HG03175 (cell line): ENCODE data around the gene HCN2.

ENCODE experiments used
- ATAC-seq: cut with Tn5 transposase; IDR thresholded peaks from one replicate; pipeline ENCODE4 v1.9.1; 2021; ENCODE audit warnings: mild to moderate bottlenecking, moderate library complexity; ENCODE audit not compliant: unreplicated experiment

The HCN2 gene

DNA sequence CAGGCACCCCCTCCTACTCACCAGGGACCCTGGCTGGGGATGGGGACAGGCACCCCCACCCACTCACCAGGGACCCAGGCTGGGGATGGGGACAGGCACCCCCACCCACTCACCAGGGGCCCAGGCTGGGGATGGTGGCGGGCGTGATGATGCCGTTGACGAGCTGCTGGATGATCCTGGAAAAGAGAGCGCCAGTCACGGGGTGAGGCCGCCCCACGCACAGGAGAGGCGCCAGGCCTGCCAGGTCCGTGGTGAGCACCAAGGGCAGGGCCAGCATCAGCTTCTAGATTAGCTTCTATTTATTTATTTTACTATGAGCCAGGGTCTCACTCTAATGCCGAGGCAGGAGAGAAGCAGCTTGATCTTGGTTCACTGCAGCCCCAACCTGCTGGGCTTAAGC lies 60.4 kb downstream of the HCN2 start:
- no peak for ATAC-seq

DNA sequence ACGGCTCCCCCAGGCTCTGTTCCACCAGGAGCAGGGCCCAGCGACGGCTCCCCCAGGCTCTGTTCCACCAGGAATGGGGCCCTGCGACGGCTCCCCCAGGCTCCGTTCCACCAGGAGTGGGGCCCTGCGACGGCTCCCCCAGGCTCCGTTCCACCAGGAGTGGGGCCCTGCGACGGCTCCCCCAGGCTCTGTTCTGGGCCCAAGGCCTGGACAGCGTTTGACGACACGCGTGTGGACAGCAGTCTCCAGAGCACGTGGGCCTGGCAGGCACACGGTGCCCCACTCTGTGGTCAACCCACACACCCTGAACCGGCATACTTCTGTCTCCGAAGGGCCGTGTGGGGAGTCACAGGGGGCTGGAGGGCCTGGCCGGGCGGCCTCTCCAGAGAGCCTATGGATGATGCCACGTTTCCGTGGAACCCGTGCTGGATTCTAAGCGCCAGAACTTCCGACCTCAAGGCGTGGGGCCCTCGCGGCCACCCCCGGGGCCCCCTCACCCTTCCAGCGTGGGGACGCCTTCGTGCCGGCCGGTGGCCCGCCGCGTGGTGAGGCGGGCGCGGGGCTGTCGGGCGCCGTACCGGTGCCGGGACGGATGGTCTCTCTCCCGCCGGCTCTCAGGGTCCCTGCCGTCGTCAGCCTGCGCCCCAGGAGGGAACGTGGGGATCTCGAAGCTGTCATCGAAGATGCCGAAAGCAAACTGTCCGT lies 61.6 kb downstream of the HCN2 start:
- ATAC-seq: no peak

DNA sequence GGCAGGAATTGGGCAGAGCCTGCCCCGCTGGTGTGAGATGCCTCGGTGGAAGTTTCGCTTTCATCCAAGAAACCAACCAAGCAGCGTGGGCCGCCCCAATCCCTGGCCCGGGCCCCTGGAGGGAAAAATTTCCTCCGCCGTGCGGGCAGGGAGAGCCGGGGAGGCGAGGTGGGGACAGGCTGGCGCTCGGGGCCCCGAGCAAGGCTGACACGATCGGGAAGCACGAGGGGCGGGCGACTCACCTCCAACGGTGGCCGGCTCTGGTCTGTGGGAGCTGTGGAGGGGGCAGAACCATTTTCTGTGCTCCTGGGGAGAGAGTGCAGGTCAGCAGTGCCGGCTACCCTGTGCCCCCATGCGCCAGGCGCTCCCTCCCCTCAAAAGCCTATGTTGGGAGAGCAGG lies 62.3 kb downstream of the HCN2 start:
- ATAC-seq: no peak

DNA sequence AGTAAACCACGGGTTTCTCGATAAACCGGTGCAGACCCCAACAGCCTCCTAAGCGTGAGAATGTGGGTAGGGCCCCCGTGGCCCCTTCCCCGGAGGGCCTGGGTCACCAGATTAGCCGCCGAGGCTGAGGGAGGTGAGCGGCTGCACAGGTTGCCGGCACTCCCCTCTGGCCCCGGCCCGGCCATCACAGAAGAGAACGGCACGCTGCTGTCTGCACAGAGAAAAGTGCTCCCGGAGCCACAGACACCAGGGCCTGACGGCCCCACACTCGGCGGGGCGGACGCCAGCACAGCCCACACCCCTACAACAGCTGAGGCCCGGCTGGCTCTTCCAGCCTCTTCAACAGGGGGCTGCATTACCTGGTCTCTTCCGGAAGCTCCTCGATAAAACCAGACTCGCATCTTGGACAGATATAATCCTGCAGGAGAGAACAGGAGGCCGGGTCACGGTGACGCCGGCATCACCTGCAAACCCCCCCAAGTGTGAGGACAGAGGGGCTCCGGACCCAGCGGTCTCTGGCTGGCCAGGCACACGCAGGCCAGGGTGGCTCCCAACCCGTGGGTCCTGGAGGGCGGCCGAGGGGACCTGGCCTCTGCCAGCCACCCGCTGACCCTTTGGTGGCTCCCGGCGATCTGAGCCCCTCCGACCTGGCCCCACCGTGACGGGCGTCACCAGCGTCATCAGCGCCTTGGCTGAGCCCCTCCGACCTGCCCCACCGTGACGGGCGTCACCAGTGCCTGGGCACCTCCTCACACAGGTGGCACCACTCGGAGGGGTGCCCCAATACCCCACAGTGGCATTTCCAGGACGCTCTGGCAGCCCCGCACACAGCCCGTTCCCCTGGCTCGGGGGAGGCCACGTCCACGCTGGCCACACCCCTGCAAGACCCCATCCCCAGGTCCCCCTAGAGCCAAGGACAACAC lies 63.0 kb downstream of the HCN2 start:
- no peak for ATAC-seq

- no peak for ATAC-seq
Measured at GRCh38 chr19:653425-653824, 63.7 kb downstream of the HCN2 start.

GRCh38 chr19:655691-656090 lies 66.0 kb downstream of the HCN2 start:
- no peak for ATAC-seq

DNA sequence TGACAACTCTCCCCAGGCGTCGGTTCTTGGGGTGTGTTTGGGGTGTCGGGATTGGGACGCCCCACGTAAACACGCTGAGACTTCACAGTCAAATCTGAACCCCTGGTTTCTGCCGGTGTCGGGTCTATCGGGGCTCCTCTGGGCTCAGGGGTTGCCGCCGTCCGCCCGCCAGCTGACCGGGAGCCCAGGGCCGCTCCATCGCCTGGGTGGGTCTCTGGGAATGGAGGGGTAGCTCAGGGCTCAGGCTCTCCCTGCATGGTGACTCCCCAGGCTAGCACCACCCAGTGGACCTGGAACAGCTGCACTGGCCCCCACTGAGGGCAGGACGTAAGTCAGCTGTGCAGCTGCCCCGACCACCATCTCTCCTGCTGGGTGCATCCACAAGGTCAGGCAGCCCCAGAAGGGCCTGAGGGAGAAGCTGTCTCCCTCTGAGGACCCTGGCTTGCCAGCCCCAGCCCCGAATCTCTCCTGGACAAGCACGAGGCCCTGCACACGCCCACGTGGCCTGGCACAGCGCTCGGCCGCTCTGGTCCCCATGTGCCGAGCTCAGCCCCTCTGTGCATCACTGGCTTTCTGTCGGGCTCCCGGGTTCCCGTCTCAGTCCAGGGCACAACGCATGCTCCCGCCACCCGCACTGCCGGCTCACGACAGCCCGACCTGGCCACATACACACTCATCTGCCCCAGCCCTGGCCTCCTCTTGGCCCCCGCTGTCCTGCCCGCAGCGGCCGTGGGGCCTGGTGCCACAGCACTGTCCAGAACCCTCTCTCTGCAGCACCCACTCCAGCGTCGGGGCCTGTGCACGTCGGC lies 67.3 kb downstream of the HCN2 start:
- no peak for ATAC-seq

- ATAC-seq: no peak
Measured at GRCh38 chr19:657611-658010, 67.9 kb downstream of the HCN2 start.

DNA sequence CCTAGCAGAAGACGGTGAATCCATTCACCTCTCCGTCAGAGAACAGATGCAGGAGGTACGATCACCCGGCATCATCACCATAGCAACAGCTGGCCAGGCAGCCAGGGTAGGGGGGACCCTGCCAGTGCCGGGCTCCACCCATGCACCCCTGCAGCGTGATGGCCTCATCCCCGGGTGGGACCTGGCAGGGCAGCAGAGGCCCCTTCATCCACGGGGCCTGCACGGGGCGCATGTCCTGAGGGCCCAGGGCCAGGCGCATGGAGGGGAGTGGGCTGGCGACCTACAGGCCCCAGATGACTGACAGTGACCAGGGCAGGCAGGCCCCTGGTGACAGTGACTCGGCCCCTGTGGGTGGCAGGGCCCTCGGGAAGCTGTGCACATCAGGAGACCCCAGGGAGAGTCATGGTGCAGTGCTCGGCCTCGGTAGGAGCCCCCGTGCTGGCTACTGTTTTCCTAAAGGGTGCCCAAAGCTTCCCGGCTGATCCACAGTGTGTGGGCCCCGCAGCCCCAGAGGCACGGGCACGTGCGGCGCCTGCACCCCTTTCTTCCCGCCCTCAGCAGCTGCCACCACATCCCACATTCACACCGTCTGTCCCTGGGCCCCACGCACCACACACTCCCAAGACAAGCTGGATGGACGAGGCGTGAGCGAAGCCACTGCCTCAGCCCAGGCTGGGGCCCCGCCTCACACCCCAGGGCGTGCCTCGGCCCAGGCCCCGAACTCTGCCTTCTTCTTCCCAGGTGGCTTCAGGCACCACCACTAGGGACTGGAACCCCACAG lies 68.6 kb downstream of the HCN2 start:
- no peak for ATAC-seq

- no peak for ATAC-seq
Measured at GRCh38 chr19:658916-659839, 69.5 kb downstream of the HCN2 start.

DNA sequence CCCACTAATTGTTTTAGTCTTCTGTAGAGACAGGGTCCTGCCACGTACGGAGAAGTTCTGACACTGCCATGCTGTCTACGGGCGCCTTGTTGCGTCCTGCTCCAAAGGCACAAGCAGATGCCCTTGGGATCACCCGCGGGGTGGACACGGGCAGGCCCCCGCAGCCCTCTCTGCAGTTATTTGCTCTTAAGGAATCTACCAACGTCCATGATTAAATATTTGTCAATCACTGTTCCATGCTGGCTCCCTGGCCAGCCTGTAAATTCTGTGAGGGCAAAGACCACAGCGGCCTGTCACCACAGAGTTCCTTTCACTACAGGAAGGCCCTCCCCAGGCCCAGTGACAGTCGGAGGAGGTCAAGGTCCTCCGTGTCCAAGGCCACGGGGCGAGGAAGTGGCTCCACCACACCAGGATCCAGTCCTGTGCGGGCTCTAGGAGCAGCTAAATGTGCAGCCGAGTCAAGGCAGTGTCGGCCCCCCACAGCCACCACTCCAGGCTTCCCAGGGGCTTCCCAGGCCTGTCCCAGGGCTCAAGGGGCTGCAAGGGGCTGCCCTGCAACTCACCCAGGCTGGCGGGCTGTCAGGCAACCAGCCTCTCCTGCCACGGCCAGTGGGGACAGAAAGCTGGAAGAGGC lies 71.2 kb downstream of the HCN2 start:
- no peak for ATAC-seq

GRCh38 chr19:661427-662196 lies 71.9 kb downstream of the HCN2 start:
- ATAC-seq: peak; percentile 28

GRCh38 chr19:662207-662961 lies 72.7 kb downstream of the HCN2 start:
- peak; percentile 14 for ATAC-seq

DNA sequence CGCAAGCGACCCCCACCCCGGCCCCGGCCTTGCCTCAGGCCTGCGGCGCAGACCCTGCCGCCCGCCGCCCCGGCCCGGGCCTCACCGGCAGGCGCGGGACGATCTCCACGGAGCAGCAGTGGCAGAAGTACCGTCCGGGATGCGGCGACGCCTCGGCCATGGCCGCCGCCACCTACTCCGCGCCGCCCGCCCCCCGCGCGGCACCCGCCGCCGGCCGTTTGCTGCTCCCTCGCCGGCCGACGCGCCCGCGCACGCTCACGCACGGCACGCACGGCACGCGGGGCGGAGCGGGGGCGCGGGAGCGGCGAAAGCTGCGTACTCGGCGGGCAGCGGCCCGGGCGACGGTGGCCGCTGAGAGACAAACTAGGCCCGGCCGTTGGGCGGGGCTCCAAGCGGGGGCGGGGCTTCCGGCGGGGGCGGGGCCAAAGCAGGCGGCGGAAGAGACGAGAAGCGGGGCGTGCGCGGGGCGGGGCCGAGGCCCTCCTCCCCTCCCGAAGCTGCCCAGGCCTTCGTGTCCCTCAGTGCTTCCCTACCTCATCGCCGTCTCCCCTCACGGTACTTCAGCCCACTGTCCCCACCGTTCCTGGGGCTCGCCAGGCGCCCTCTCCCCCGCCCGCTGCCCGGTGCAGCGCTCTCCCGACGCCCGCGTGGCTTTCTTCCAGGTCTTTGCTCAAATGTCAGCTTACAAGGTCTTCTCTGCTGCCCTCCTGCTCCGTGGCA lies 73.4 kb downstream of the HCN2 start, which contains the start of gene RNF126:
Gene RNF126, minus strand, starts transcription at position 253 of the 720 bp plus-strand sequence. Its CDS starts 93 bp downstream, at position 160.
- ATAC-seq: peak; percentile 65

DNA sequence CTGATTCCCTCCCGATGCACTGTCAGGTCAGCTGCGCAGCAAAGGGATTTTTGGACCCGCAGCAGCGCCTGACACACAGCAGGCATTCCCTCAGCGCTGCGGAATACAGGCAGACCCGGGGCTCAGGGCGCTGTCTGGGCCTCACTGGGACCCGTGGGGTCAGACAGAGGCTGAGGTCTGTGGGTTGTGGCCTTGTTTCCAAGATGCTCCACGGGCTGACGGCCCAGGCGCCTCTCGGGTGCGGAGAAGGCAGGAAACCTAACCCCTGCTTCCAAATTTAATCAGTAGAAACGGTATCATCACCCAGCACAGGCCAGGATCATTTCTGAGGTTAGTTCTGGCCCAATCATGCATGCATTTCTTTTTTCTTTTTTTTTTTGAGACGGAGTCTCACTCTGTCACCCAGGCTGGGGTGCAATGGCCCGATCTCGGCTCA lies 74.0 kb downstream of the HCN2 start:
- no peak for ATAC-seq

DNA sequence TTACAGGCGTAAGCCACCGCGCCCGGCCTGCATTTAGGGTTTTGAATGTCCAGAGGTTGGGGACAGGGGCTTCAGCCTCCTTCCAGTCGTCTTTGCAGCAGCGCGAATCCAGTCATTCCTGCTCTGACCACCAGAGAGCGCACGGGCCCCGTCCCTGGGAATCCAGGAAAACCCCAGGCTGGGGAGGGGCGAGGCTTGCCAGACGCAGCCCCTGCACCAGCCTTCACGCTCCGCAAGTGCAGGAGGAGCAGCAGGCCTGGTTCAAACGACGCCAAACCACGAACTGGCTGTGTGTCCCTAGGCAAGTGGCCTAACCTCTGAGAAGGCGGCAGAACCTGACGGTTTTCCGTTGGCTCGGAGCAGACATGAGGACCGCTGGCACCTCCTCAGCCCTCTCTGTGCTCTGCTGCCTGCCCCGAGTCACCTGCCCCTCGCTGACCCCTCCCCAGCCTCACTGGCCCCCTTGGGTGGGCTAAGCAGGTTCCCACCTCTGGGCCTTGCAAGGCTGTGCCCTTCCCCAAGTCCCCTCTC lies 75.3 kb downstream of the HCN2 start:
- no peak for ATAC-seq
